ENCODE results near the gene CD300LB. TPM values are rescaled to one million over a fixed set of nuclear protein-coding genes. Genes with fewer than 3 reads are reported as not detected.

CD300LB gene
- total RNA-seq, 1 donor from 2014 or later, result not detected

- Histone ChIP-seq H3K9ac (ENCODE audit: low read length) (no peak overlapping the region), H3K4me2 (ENCODE audit: low read length) (no peak overlapping the region), H3K9me3 (ENCODE audit: insufficient read depth, low read depth, low read length) (no peaks in the 10 kb centered on the region), H3K27me3 (ENCODE audit: insufficient read depth, low read length) (peaks cover 3% of the 10 kb centered on the region), H3K79me2 (ENCODE audit: insufficient read depth, low read length) (no peaks in the 10 kb centered on the region), H3K36me3 (ENCODE audit: insufficient read depth, low read length) (no peaks in the 10 kb centered on the region), H3K4me3 (ENCODE audit: insufficient read depth, low read depth, low read length) (no peak overlapping the region), H4K20me1 (ENCODE audit: insufficient read depth, low read length) (no peaks in the 10 kb centered on the region), H3K4me1 (ENCODE audit: insufficient read depth, low read length) (no peaks in the 10 kb centered on the region), H2AFZ (ENCODE audit: low read depth, low read length) (no peak overlapping the region), H3K27ac (ENCODE audit: low read depth, low read length) (no peak overlapping the region)
- no peaks in the 10 kb centered on the region for H3K9me3 Mint-ChIP-seq (ENCODE audit: unreplicated experiment)
- H3K27me3 Mint-ChIP-seq (ENCODE audit: low read depth, unreplicated experiment), result peaks cover 44% of the 10 kb centered on the region
- no peak overlapping the region for H3K4me3 Mint-ChIP-seq (ENCODE audit: unreplicated experiment)
- FAIRE-seq (no peak), DNase-seq (ENCODE audit: low read depth) (no peak)
- TF ChIP-seq CTCF (IDR thresholded peaks at IDR 0.05; ENCODE audit: insufficient read depth, low read depth, low read length), result no peak
- no peak for TF ChIP-seq EZH2 (IDR thresholded peaks at IDR 0.05; ENCODE audit: insufficient read depth, low read length)
- no peaks in the 10 kb centered on the region for H3K4me1 Mint-ChIP-seq (ENCODE audit: low read depth, unreplicated experiment)
- H3K36me3 Mint-ChIP-seq (ENCODE audit: low read depth, unreplicated experiment), result no peaks in the 10 kb centered on the region
- H3K27ac Mint-ChIP-seq (ENCODE audit: unreplicated experiment), result no peak overlapping the region
Observed at GRCh38 chr17:74536890-74537289, 5.6 kb upstream of the CD300LB start.

- Histone ChIP-seq H3K9me3 (ENCODE audit: insufficient read depth, low read depth, low read length) (no peaks in the 10 kb centered on the region), H3K27ac (ENCODE audit: low read depth, low read length) (no peak overlapping the region), H3K36me3 (ENCODE audit: insufficient read depth, low read length) (no peaks in the 10 kb centered on the region), H4K20me1 (ENCODE audit: insufficient read depth, low read length) (no peaks in the 10 kb centered on the region), H3K4me2 (ENCODE audit: low read length) (no peak overlapping the region), H3K4me1 (ENCODE audit: insufficient read depth, low read length) (no peaks in the 10 kb centered on the region), H3K4me3 (ENCODE audit: insufficient read depth, low read depth, low read length) (no peak overlapping the region), H3K9ac (ENCODE audit: low read length) (no peak overlapping the region), H2AFZ (ENCODE audit: low read depth, low read length) (no peak overlapping the region), H3K27me3 (ENCODE audit: insufficient read depth, low read length) (peaks cover 2% of the 10 kb centered on the region), H3K79me2 (ENCODE audit: insufficient read depth, low read length) (no peaks in the 10 kb centered on the region)
- TF ChIP-seq EZH2 (IDR thresholded peaks at IDR 0.05; ENCODE audit: insufficient read depth, low read length), result no peak
- no peak for TF ChIP-seq CTCF (IDR thresholded peaks at IDR 0.05; ENCODE audit: insufficient read depth, low read depth, low read length)
- FAIRE-seq (no peak), DNase-seq (ENCODE audit: low read depth) (no peak)
- Mint-ChIP-seq H3K9me3 (ENCODE audit: unreplicated experiment) (no peaks in the 10 kb centered on the region), H3K4me3 (ENCODE audit: unreplicated experiment) (no peak overlapping the region), H3K4me1 (ENCODE audit: low read depth, unreplicated experiment) (no peaks in the 10 kb centered on the region), H3K27me3 (ENCODE audit: low read depth, unreplicated experiment) (peaks cover 52% of the 10 kb centered on the region), H3K27ac (ENCODE audit: unreplicated experiment) (no peak overlapping the region), H3K36me3 (ENCODE audit: low read depth, unreplicated experiment) (no peaks in the 10 kb centered on the region)
Observed at GRCh38 chr17:74532115-74532514, 840 bp upstream of the CD300LB start.

- Mint-ChIP-seq H3K4me1 (ENCODE audit: low read depth, unreplicated experiment) (no peaks in the 10 kb centered on the region), H3K27ac (ENCODE audit: unreplicated experiment) (no peak overlapping the region), H3K27me3 (ENCODE audit: low read depth, unreplicated experiment) (peaks cover 54% of the 10 kb centered on the region), H3K4me3 (ENCODE audit: unreplicated experiment) (no peak overlapping the region), H3K9me3 (ENCODE audit: unreplicated experiment) (peaks cover 2% of the 10 kb centered on the region), H3K36me3 (ENCODE audit: low read depth, unreplicated experiment) (no peaks in the 10 kb centered on the region)
- DNase-seq (ENCODE audit: low read depth) (no peak), FAIRE-seq (no peak)
- H3K4me3 ChIP-seq (ENCODE audit: insufficient read depth, low read depth, low read length), result no peak overlapping the region
- H3K9me3 ChIP-seq (ENCODE audit: insufficient read depth, low read depth, low read length), result no peaks in the 10 kb centered on the region
- no peaks in the 10 kb centered on the region for H3K79me2 ChIP-seq (ENCODE audit: insufficient read depth, low read length)
- no peaks in the 10 kb centered on the region for H4K20me1 ChIP-seq (ENCODE audit: insufficient read depth, low read length)
- no peaks in the 10 kb centered on the region for H3K4me1 ChIP-seq (ENCODE audit: insufficient read depth, low read length)
- H3K27ac ChIP-seq (ENCODE audit: low read depth, low read length), result no peak overlapping the region
- no peak overlapping the region for H3K9ac ChIP-seq (ENCODE audit: low read length)
- no peak overlapping the region for H2AFZ ChIP-seq (ENCODE audit: low read depth, low read length)
- TF ChIP-seq CTCF (IDR thresholded peaks at IDR 0.05; ENCODE audit: insufficient read depth, low read depth, low read length), result no peak
- no peak for TF ChIP-seq EZH2 (IDR thresholded peaks at IDR 0.05; ENCODE audit: insufficient read depth, low read length)
- H3K27me3 ChIP-seq (ENCODE audit: insufficient read depth, low read length), result no peaks in the 10 kb centered on the region
- no peaks in the 10 kb centered on the region for H3K36me3 ChIP-seq (ENCODE audit: insufficient read depth, low read length)
- H3K4me2 ChIP-seq (ENCODE audit: low read length), result no peak overlapping the region
Observed at GRCh38 chr17:74530831-74531150, 484 bp downstream of the CD300LB start.

Measured in astrocyte (in vitro differentiated cells and primary cell).